Measurements from ENCODE around the gene LATS2.

LATS2 gene

GRCh38 chr13:21061029-21061763, at the start of gene LATS2:
Gene LATS2, minus strand, starts transcription at chr13:21061586. Its CDS starts 15,560 bp downstream, at chr13:21046026.
- DNase-seq, result peak; percentile 97

GRCh38 chr13:21109168-21109567, 47.8 kb upstream of the LATS2 start:
- no peak for DNase-seq

GRCh38 chr13:21106089-21106488, 44.7 kb upstream of the LATS2 start:
- DNase-seq, result no peak

- no peak for DNase-seq
Measured at GRCh38 chr13:21104199-21105019, 43.0 kb upstream of the LATS2 start.

- DNase-seq, result no peak
Measured at GRCh38 chr13:21101865-21102576, 40.6 kb upstream of the LATS2 start.

- DNase-seq, result no peak
Measured at GRCh38 chr13:21100994-21101757, 39.8 kb upstream of the LATS2 start.

GRCh38 chr13:21100211-21100610, 38.8 kb upstream of the LATS2 start:
- no peak for DNase-seq

GRCh38 chr13:21095311-21095710, 33.9 kb upstream of the LATS2 start:
- DNase-seq, result no peak

- DNase-seq, result no peak
Measured at GRCh38 chr13:21089830-21090229, 28.4 kb upstream of the LATS2 start.

- no peak for DNase-seq
Measured at GRCh38 chr13:21088534-21088933, 27.1 kb upstream of the LATS2 start.

- DNase-seq, result no peak
Measured at GRCh38 chr13:21086929-21087328, 25.5 kb upstream of the LATS2 start.

- no peak for DNase-seq
Measured at GRCh38 chr13:21081926-21082325, 20.5 kb upstream of the LATS2 start.

- no peak for DNase-seq
Measured at GRCh38 chr13:21080593-21080891, 19.2 kb upstream of the LATS2 start.

- peak; percentile 42 for DNase-seq
Measured at GRCh38 chr13:21079761-21080592, 18.6 kb upstream of the LATS2 start.

- DNase-seq, result no peak
Measured at GRCh38 chr13:21079221-21079620, 17.8 kb upstream of the LATS2 start.

GRCh38 chr13:21078501-21078900, 17.1 kb upstream of the LATS2 start:
- DNase-seq, result no peak

GRCh38 chr13:21077788-21078353, 16.5 kb upstream of the LATS2 start:
- DNase-seq, result no peak

GRCh38 chr13:21077076-21077787, 15.8 kb upstream of the LATS2 start:
- DNase-seq, result no peak

GRCh38 chr13:21076253-21076652, 14.9 kb upstream of the LATS2 start:
- DNase-seq, result peak; percentile 24

- peak; percentile 64 for DNase-seq
Measured at GRCh38 chr13:21075379-21076249, 14.2 kb upstream of the LATS2 start.
